Measurements from ENCODE around the gene MSH3.
"Not testable (repeated sequence)": the region's sequence is repeated elsewhere in the genome, so short reads cannot be mapped to it uniquely, and the experiment has no call there.

Gene MSH3

GRCh38 chr5:80641353-80641752 lies 13.1 kb upstream of the MSH3 start:
- Histone ChIP-seq H4K20me1 (peaks cover 0 to 12% (median 0%) of the 10 kb centered on the region in 11 experiments; a peak in 4 of 22 replicates), H3K27me3 (no peaks in the 10 kb centered on the region), H3K4me2 (no peak overlapping the region), H3K36me3 (peaks cover 0 to 97% (median 0%) of the 10 kb centered on the region in 11 experiments; a peak in 18 of 22 replicates), H3K4me1 (no peaks in the 10 kb centered on the region; a peak in 1 of 20 replicates), H3K9me3 (replicated peaks in 1 of 11) (peaks cover 0 to 22% (median 9%) of the 10 kb centered on the region in 11 experiments; a peak in 9 of 22 replicates), H3K27ac (no peak overlapping the region), H3K9ac (no peak overlapping the region), H3K4me3 (no peak overlapping the region)
- no peak for TF ChIP-seq Cebpa-rat (IDR thresholded peaks at IDR 0.05)

- H4K20me1 ChIP-seq = peaks cover 0 to 12% (median 0%) of the 10 kb centered on the region in 11 experiments; a peak in 4 of 22 replicates
- peaks cover 0 to 89% (median 0%) of the 10 kb centered on the region in 11 experiments; a peak in 14 of 22 replicates for H3K36me3 ChIP-seq
- no peak overlapping the region for H3K27ac ChIP-seq
- peaks cover 0 to 26% (median 14%) of the 10 kb centered on the region in 11 experiments; a peak in 14 of 22 replicates for H3K9me3 ChIP-seq (replicated peaks in 1 of 11)
- no peak overlapping the region for H3K9ac ChIP-seq
- TF ChIP-seq Cebpa-rat (IDR thresholded peaks at IDR 0.05) = no peak
- no peaks in the 10 kb centered on the region for H3K27me3 ChIP-seq
- H3K4me2 ChIP-seq = no peak overlapping the region
- H3K4me3 ChIP-seq = no peak overlapping the region
- H3K4me1 ChIP-seq = peaks cover 0 to 16% (median 4%) of the 10 kb centered on the region in 10 experiments; a peak in 9 of 20 replicates
These were observed 9.6 kb upstream of the MSH3 start for GRCh38 chr5:80644900-80645299.

- no peak for TF ChIP-seq Cebpa-rat (IDR thresholded peaks at IDR 0.05)
- Histone ChIP-seq H3K4me3 (no peak overlapping the region), H3K27me3 (no peaks in the 10 kb centered on the region), H3K9ac (no peak overlapping the region), H3K4me1 (peaks cover 0 to 16% (median 4%) of the 10 kb centered on the region in 10 experiments; a peak in 9 of 20 replicates), H3K36me3 (peaks cover 0 to 69% (median 0%) of the 10 kb centered on the region in 11 experiments; a peak in 14 of 22 replicates), H4K20me1 (peaks cover 0 to 7% (median 0%) of the 10 kb centered on the region in 11 experiments; a peak in 4 of 22 replicates), H3K4me2 (no peak overlapping the region), H3K27ac (no peak overlapping the region), H3K9me3 (replicated peaks in 1 of 11) (peaks cover 0 to 26% (median 14%) of the 10 kb centered on the region in 11 experiments; a peak in 14 of 22 replicates)
These were observed 7.5 kb upstream of the MSH3 start for GRCh38 chr5:80646926-80647325.

GRCh38 chr5:80653502-80653901 lies 950 bp upstream of the MSH3 start:
- H3K4me1 ChIP-seq = peaks cover 22 to 37% (median 29%) of the 10 kb centered on the region in 10 experiments
- no peak for TF ChIP-seq Cebpa-rat (IDR thresholded peaks at IDR 0.05)
- peak overlapping the region; percentile 75 to 95 (median 90) for H3K9ac ChIP-seq
- peaks cover 0 to 5% (median 0%) of the 10 kb centered on the region in 11 experiments; a peak in 6 of 22 replicates for H3K9me3 ChIP-seq (replicated peaks in 1 of 11)
- H4K20me1 ChIP-seq = peaks cover 9 to 15% (median 12%) of the 10 kb centered on the region in 11 experiments; a peak in 16 of 22 replicates
- H3K36me3 ChIP-seq = peaks cover 16 to 33% (median 24%) of the 10 kb centered on the region in 11 experiments
- peak overlapping the region in 10 of 11 experiments; percentile 26 to 96 (median 90); a peak in 18 of 22 replicates for H3K27ac ChIP-seq
- H3K4me2 ChIP-seq = peak overlapping the region in 6 of 11 experiments; percentile 85 to 95 (median 90); a peak in 18 of 22 replicates
- H3K4me3 ChIP-seq = peak overlapping the region; percentile 65 to 88 (median 76)
- no peaks in the 10 kb centered on the region for H3K27me3 ChIP-seq

GRCh38 chr5:80654054-80654390 lies 430 bp upstream of the MSH3 start:
- Histone ChIP-seq H3K36me3 (peaks cover 21 to 38% (median 28%) of the 10 kb centered on the region in 11 experiments), H3K27me3 (no peaks in the 10 kb centered on the region), H3K4me3 (peak overlapping the region; percentile 65 to 88 (median 76)), H3K27ac (peak overlapping the region in 10 of 11 experiments; percentile 26 to 96 (median 90); a peak in 19 of 22 replicates), H3K4me1 (peaks cover 17 to 32% (median 27%) of the 10 kb centered on the region in 10 experiments), H3K9ac (peak overlapping the region; percentile 75 to 95 (median 90)), H4K20me1 (peaks cover 9 to 15% (median 12%) of the 10 kb centered on the region in 11 experiments; a peak in 16 of 22 replicates), H3K4me2 (peak overlapping the region in 6 of 11 experiments; percentile 85 to 95 (median 90); a peak in 18 of 22 replicates), H3K9me3 (replicated peaks in 1 of 11) (peaks cover 0 to 1% (median 0%) of the 10 kb centered on the region in 11 experiments; a peak in 1 of 22 replicates)
- TF ChIP-seq Cebpa-rat (IDR thresholded peaks at IDR 0.05) = no peak

- H3K27ac ChIP-seq = peak overlapping the region; percentile 11 to 96 (median 90); a peak in 21 of 22 replicates
- peak overlapping the region; percentile 65 to 88 (median 76) for H3K4me3 ChIP-seq
- H3K4me2 ChIP-seq = peak overlapping the region; percentile 78 to 99 (median 92)
- H3K9me3 ChIP-seq (replicated peaks in 1 of 11) = peaks cover 0 to 14% (median 11%) of the 10 kb centered on the region in 11 experiments; a peak in 10 of 22 replicates
- peaks cover 9 to 15% (median 12%) of the 10 kb centered on the region in 11 experiments; a peak in 16 of 22 replicates for H4K20me1 ChIP-seq
- no peak for TF ChIP-seq Cebpa-rat (IDR thresholded peaks at IDR 0.05)
- peaks cover 15 to 32% (median 27%) of the 10 kb centered on the region in 10 experiments for H3K4me1 ChIP-seq
- peaks cover 34 to 51% (median 41%) of the 10 kb centered on the region in 11 experiments for H3K36me3 ChIP-seq
- H3K9ac ChIP-seq = peak overlapping the region; percentile 64 to 95 (median 90)
- no peaks in the 10 kb centered on the region for H3K27me3 ChIP-seq
These were observed 851 bp downstream of the MSH3 start for GRCh38 chr5:80655231-80655774.

GRCh38 chr5:80656425-80656824 lies 2.0 kb downstream of the MSH3 start:
- H3K36me3 ChIP-seq = peaks cover 45 to 60% (median 52%) of the 10 kb centered on the region in 11 experiments
- H3K4me1 ChIP-seq = peaks cover 15 to 32% (median 27%) of the 10 kb centered on the region in 10 experiments
- H3K9me3 ChIP-seq (replicated peaks in 1 of 11) = peaks cover 0 to 18% (median 12%) of the 10 kb centered on the region in 11 experiments; a peak in 10 of 22 replicates
- peaks cover 9 to 15% (median 12%) of the 10 kb centered on the region in 11 experiments; a peak in 16 of 22 replicates for H4K20me1 ChIP-seq
- no peaks in the 10 kb centered on the region for H3K27me3 ChIP-seq
- no peak for TF ChIP-seq Cebpa-rat (IDR thresholded peaks at IDR 0.05)
- peak overlapping the region; percentile 78 to 99 (median 92); a peak in 19 of 22 replicates for H3K4me2 ChIP-seq
- 0 out of 22 replicates have a peak overlapping the region, but pooled peaks of 1 of the 11 experiments have one; percentile 95 for H3K9ac ChIP-seq
- no peak overlapping the region for H3K4me3 ChIP-seq
- H3K27ac ChIP-seq = no peak overlapping the region; a peak in 1 of 22 replicates

GRCh38 chr5:80659106-80659505 lies 4.7 kb downstream of the MSH3 start:
- H3K4me3 ChIP-seq = no peak overlapping the region
- H3K36me3 ChIP-seq = peaks cover 69 to 82% (median 77%) of the 10 kb centered on the region in 11 experiments
- H3K27me3 ChIP-seq = no peaks in the 10 kb centered on the region
- H3K4me2 ChIP-seq = no peak overlapping the region
- H4K20me1 ChIP-seq = peaks cover 1 to 2% (median 2%) of the 10 kb centered on the region in 11 experiments; a peak in 16 of 22 replicates
- H3K9ac ChIP-seq = no peak overlapping the region
- peaks cover 0 to 21% (median 12%) of the 10 kb centered on the region in 11 experiments; a peak in 11 of 22 replicates for H3K9me3 ChIP-seq (replicated peaks in 1 of 11)
- peaks cover 12 to 16% (median 14%) of the 10 kb centered on the region in 10 experiments for H3K4me1 ChIP-seq
- no peak for TF ChIP-seq Cebpa-rat (IDR thresholded peaks at IDR 0.05)
- H3K27ac ChIP-seq = no peak overlapping the region

- peaks cover 0 to 21% (median 12%) of the 10 kb centered on the region in 11 experiments; a peak in 11 of 22 replicates for H3K9me3 ChIP-seq (replicated peaks in 1 of 11)
- H3K4me2 ChIP-seq, H3K9ac ChIP-seq, H3K27me3 ChIP-seq, H4K20me1 ChIP-seq, H3K27ac ChIP-seq, H3K4me3 ChIP-seq: not testable (repeated sequence)
- H3K4me1 ChIP-seq = peaks cover 7 to 10% (median 10%) of the 10 kb centered on the region in 10 experiments
- peaks cover 85 to 97% (median 93%) of the 10 kb centered on the region in 11 experiments for H3K36me3 ChIP-seq
These were observed 6.2 kb downstream of the MSH3 start for GRCh38 chr5:80660661-80661060.
